Keratinocyte (primary cell): Measurements from ENCODE around the gene TMF1.

Experiments
- EZH2 ChIP-seq: IDR thresholded peaks from one replicate; pipeline ENCODE4 v1.6.1; 2012; ENCODE audit warnings: inconsistent platforms, mild to moderate bottlenecking, low read length, moderate library complexity
- TF ChIP-seq, protein P1 (sequence below), 3 experiments: IDR thresholded peaks in 1 of 3; conservative IDR thresholded peaks in 1 of 3; optimal IDR thresholded peaks in 1 of 3; 2 replicates in 2 of 3; 3 replicates in 1 of 3; pipeline versions ENCODE3 to v1.5.1; 2011; ENCODE audit warnings: low read length in 3 of 3, mild to moderate bottlenecking in 3 of 3, moderate library complexity in 2 of 3, control low read depth in 1 of 3, inconsistent platforms in 1 of 3; ENCODE audit not compliant: insufficient read depth in 2 of 3; ENCODE audit errors: extremely low read depth in 1 of 3

DNA sequence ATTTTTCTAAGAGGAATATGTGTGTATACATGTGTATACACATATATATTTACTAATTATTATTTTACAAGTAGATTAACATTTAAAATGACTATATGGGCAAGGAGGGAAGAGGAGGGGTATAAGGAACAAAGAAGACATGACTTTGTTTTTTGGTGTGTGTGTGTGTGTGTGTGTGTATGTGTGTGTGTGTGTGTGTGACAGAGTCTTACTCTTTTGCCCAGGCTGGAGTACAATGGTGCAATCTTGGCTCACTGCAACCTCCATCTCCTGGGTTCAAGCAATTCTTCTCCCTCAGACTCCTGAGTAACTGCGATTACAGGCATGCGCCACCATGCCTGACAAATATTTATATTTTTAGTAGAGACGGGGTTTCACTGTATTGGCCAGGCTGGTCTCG lies 36.0 kb downstream of the TMF1 start:
- TF ChIP-seq EZH2, result no peak
- TF ChIP-seq, protein P1, sequence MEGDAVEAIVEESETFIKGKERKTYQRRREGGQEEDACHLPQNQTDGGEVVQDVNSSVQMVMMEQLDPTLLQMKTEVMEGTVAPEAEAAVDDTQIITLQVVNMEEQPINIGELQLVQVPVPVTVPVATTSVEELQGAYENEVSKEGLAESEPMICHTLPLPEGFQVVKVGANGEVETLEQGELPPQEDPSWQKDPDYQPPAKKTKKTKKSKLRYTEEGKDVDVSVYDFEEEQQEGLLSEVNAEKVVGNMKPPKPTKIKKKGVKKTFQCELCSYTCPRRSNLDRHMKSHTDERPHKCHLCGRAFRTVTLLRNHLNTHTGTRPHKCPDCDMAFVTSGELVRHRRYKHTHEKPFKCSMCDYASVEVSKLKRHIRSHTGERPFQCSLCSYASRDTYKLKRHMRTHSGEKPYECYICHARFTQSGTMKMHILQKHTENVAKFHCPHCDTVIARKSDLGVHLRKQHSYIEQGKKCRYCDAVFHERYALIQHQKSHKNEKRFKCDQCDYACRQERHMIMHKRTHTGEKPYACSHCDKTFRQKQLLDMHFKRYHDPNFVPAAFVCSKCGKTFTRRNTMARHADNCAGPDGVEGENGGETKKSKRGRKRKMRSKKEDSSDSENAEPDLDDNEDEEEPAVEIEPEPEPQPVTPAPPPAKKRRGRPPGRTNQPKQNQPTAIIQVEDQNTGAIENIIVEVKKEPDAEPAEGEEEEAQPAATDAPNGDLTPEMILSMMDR (optimal IDR thresholded peaks at IDR 0.05 in 1 of 3, IDR thresholded peaks at IDR 0.05 in 1 of 3, conservative IDR thresholded peaks at IDR 0.05 in 1 of 3; ENCODE audit: extremely low read depth in 1 of 3, insufficient read depth in 2 of 3, low read length in 3 of 3), result no peak
